Measurements from ENCODE around the gene AIF1L. TPM values are rescaled to one million over a fixed set of nuclear protein-coding genes. Genes with fewer than 3 reads are reported as not detected.

The AIF1L gene
- total and polyA plus RNA-seq, 2 of the 13 experiments (the other 11 are each of a cell fraction or from before 2014, with no cell fraction given), result 12.4 to 36.5 TPM

GRCh38 chr9:131167146-131167692, 70.9 kb downstream of the AIF1L start (continued):
- TF ChIP-seq ZNF83 (CRISPR knock-in tag; IDR thresholded peaks at IDR 0.05; ENCODE audit: borderline replicate concordance), result no peak

- peaks cover 4% of the 10 kb centered on the region; the same call in 1 of the 2 replicates for H4K20me1 ChIP-seq (ENCODE audit: insufficient read depth, low read length)
- WGBS (ENCODE audit: low lambda C conversion rate), result 97% methylated on average over 4 of the region's 4 CpGs
- intact Hi-C loops (cut with micrococcal nuclease; ENCODE audit: unreplicated experiment), result loop anchor here (2.0 kb wide), 1 partner anchor 13 kb away; no protein-coding TSS in a partner anchor
- H2AFZ ChIP-seq (ENCODE audit: low read length), result no peak overlapping the region
- no peaks in the 10 kb centered on the region for H3K4me1 ChIP-seq (ENCODE audit: insufficient read depth, low read length)
- no peak overlapping the region for H3K4me3 ChIP-seq (replicated peaks in 1 of 3; ENCODE audit: insufficient read depth in 1 of 3, low read depth in 2 of 3, low read length in 3 of 3)
- H3K27ac ChIP-seq (ENCODE audit: extremely low read length, insufficient read depth, low read length), result no peak overlapping the region
- H3K79me2 ChIP-seq (ENCODE audit: insufficient read depth, low read length), result peaks cover 2% of the 10 kb centered on the region
- ATAC-seq, result no peak
- no peaks in the 10 kb centered on the region for H3K9me3 ChIP-seq (ENCODE audit: low read length)
- H3K36me3 ChIP-seq (replicated peaks in 1 of 2; ENCODE audit: control insufficient read depth in 1 of 2, insufficient read depth in 2 of 2, low read length in 2 of 2), result peaks cover 14 to 61% of the 10 kb centered on the region in 2 experiments; a peak in 4 of 5 replicates
- BruUV-seq (replicated peaks), result no TSS peak
- ChIA-PET POLR2A (no interaction called here), CTCF (ENCODE audit: low intra/inter-chr PET ratio, low total read pairs) (no interaction called here)
- H3K4me2 ChIP-seq (ENCODE audit: low read depth, low read length), result no peak overlapping the region
- in situ Hi-C loops (cut with HindIII; ENCODE audit: extremely low pct_ligation_motif_present, low pct_unique_long_range_greater_than_20kb), result no loop called here
- no peak for FAIRE-seq
- H3K27me3 ChIP-seq (ENCODE audit: control insufficient read depth in 1 of 2, insufficient read depth in 2 of 2, low read length in 2 of 2), result no peaks in the 10 kb centered on the region
- H3K9ac ChIP-seq (ENCODE audit: insufficient read depth, low read depth, low read length), result no peak overlapping the region
- DNase-seq (ENCODE audit: low spot score), result no peak
- no peak for TF ChIP-seq SIN3A (IDR thresholded peaks at IDR 0.05; ENCODE audit: borderline replicate concordance, low read depth, low read length)
- TF ChIP-seq ZGPAT (CRISPR knock-in tag; IDR thresholded peaks at IDR 0.05), result no peak
- TF ChIP-seq MXD1 (CRISPR knock-in tag; IDR thresholded peaks at IDR 0.05), result no peak
- no peak for TF ChIP-seq ZNF609 (CRISPR knock-in tag; IDR thresholded peaks at IDR 0.05; ENCODE audit: borderline replicate concordance)
- no peak for TF ChIP-seq FOXA3 (CRISPR knock-in tag; IDR thresholded peaks at IDR 0.05)
- TF ChIP-seq HMGA1 (CRISPR knock-in tag; conservative IDR thresholded peaks at IDR 0.05), result no peak
- TF ChIP-seq ZSCAN31 (CRISPR knock-in tag; IDR thresholded peaks at IDR 0.05; ENCODE audit: low read depth), result no peak
- no peak for TF ChIP-seq ATF5 (CRISPR knock-in tag; IDR thresholded peaks at IDR 0.05; ENCODE audit: low read depth)
- no peak for TF ChIP-seq ZNF441 (CRISPR knock-in tag; IDR thresholded peaks at IDR 0.05; ENCODE audit: borderline replicate concordance)
- TF ChIP-seq NR2F6 (IDR thresholded peaks at IDR 0.05), result no peak
- TF ChIP-seq NR2F6 (CRISPR knock-in tag; IDR thresholded peaks at IDR 0.05), result no peak
Measured at GRCh38 chr9:131167936-131168335, 71.6 kb downstream of the AIF1L start.
